Measurements from ENCODE around the gene APOB. TPM values are rescaled to one million over a fixed set of nuclear protein-coding genes. Genes with fewer than 3 reads are reported as not detected.

Gene APOB
- total RNA-seq, 1 experiment from 2014 or later, result not detected

GRCh38 chr2:21011453-21011852, 32.4 kb downstream of the APOB start:
- intact Hi-C loops (cut with micrococcal nuclease), result no loop called here
- ATAC-seq, result no peak
- H3K9me2 ChIP-seq (replicated peaks; ENCODE audit: low read length), result no peaks in the 10 kb centered on the region
- H2AFZ ChIP-seq (ENCODE audit: low read length), result no peak overlapping the region
- no peak overlapping the region for H3K4me2 ChIP-seq (ENCODE audit: low read length)
- H3K4me3 ChIP-seq (ENCODE audit: low read length), result no peak overlapping the region
- H3K27me3 ChIP-seq (ENCODE audit: low read length), result peaks cover 23% of the 10 kb centered on the region
- H3K9me3 ChIP-seq (ENCODE audit: low read length), result no peaks in the 10 kb centered on the region
- H3K36me3 ChIP-seq (ENCODE audit: low read depth, low read length), result no peaks in the 10 kb centered on the region
- H4K20me1 ChIP-seq (ENCODE audit: low read length), result no peaks in the 10 kb centered on the region
- H3K79me2 ChIP-seq (ENCODE audit: low read length), result no peaks in the 10 kb centered on the region
- POLR2A ChIA-PET (ENCODE audit: unreplicated experiment), result no interaction called here
- no peak for DNase-seq
- H3K27ac ChIP-seq (ENCODE audit: low read length), result no peak overlapping the region
- no peak overlapping the region for H3K9ac ChIP-seq (ENCODE audit: low read length)
- BruUV-seq (replicated peaks), result no TSS peak
- no peak for TF ChIP-seq CTCF (conservative IDR thresholded peaks at IDR 0.05; ENCODE audit: low read depth, low read length)
- no peak for TF ChIP-seq EZH2phosphoT487 (IDR thresholded peaks at IDR 0.05; ENCODE audit: borderline replicate concordance, low read length)
- TF ChIP-seq EZH2 (IDR thresholded peaks at IDR 0.05; ENCODE audit: low read length, unreplicated experiment), result no peak
- no peaks in the 10 kb centered on the region for H3F3A ChIP-seq (ENCODE audit: low read length, unreplicated experiment)
- no peaks in the 10 kb centered on the region for H3K4me1 ChIP-seq (ENCODE audit: insufficient read depth, low read length)
- CTCF ChIA-PET, result no interaction called here

- H3K4me1 ChIP-seq (ENCODE audit: insufficient read depth, low read length), result no peaks in the 10 kb centered on the region
- H3K36me3 ChIP-seq (ENCODE audit: low read depth, low read length), result no peaks in the 10 kb centered on the region
- H3K4me2 ChIP-seq (ENCODE audit: low read length), result no peak overlapping the region
- H2AFZ ChIP-seq (ENCODE audit: low read length), result no peak overlapping the region
- intact Hi-C loops (cut with micrococcal nuclease), result no loop called here
- BruUV-seq (replicated peaks), result no TSS peak
- H3K9me3 ChIP-seq (ENCODE audit: low read length), result no peaks in the 10 kb centered on the region
- no peaks in the 10 kb centered on the region for H3K79me2 ChIP-seq (ENCODE audit: low read length)
- DNase-seq, result no peak
- H3K4me3 ChIP-seq (ENCODE audit: low read length), result no peak overlapping the region
- H3F3A ChIP-seq (ENCODE audit: low read length, unreplicated experiment), result no peaks in the 10 kb centered on the region
- TF ChIP-seq EZH2phosphoT487 (IDR thresholded peaks at IDR 0.05; ENCODE audit: borderline replicate concordance, low read length) (no peak), EZH2 (IDR thresholded peaks at IDR 0.05; ENCODE audit: low read length, unreplicated experiment) (no peak), CTCF (conservative IDR thresholded peaks at IDR 0.05; ENCODE audit: low read depth, low read length) (no peak)
- ATAC-seq, result no peak
- CTCF ChIA-PET, result no interaction called here
- H3K9me2 ChIP-seq (replicated peaks; ENCODE audit: low read length), result no peaks in the 10 kb centered on the region
- H3K9ac ChIP-seq (ENCODE audit: low read length), result no peak overlapping the region
- POLR2A ChIA-PET (ENCODE audit: unreplicated experiment), result interaction anchor here (0.6 kb wide), 1 partner anchor 77 kb away, joined by 5 read pairs; no protein-coding TSS in a partner anchor
- no peaks in the 10 kb centered on the region for H4K20me1 ChIP-seq (ENCODE audit: low read length)
- peaks cover 28% of the 10 kb centered on the region for H3K27me3 ChIP-seq (ENCODE audit: low read length)
- no peak overlapping the region for H3K27ac ChIP-seq (ENCODE audit: low read length)
Measured at GRCh38 chr2:21010813-21011439, 32.9 kb downstream of the APOB start.

GRCh38 chr2:21009662-21010225, 34.1 kb downstream of the APOB start:
- no peak overlapping the region for H3K27ac ChIP-seq (ENCODE audit: low read length)
- H3K9me3 ChIP-seq (ENCODE audit: low read length), result no peaks in the 10 kb centered on the region
- no peaks in the 10 kb centered on the region for H3K36me3 ChIP-seq (ENCODE audit: low read depth, low read length)
- no peaks in the 10 kb centered on the region for H3K79me2 ChIP-seq (ENCODE audit: low read length)
- intact Hi-C loops (cut with micrococcal nuclease), result no loop called here
- ATAC-seq, result no peak
- peaks cover 35% of the 10 kb centered on the region for H3K27me3 ChIP-seq (ENCODE audit: low read length)
- H3F3A ChIP-seq (ENCODE audit: low read length, unreplicated experiment), result no peaks in the 10 kb centered on the region
- H3K4me2 ChIP-seq (ENCODE audit: low read length), result no peak overlapping the region
- CTCF ChIA-PET, result no interaction called here
- no peaks in the 10 kb centered on the region for H3K4me1 ChIP-seq (ENCODE audit: insufficient read depth, low read length)
- TF ChIP-seq CTCF (conservative IDR thresholded peaks at IDR 0.05; ENCODE audit: low read depth, low read length) (no peak), EZH2 (IDR thresholded peaks at IDR 0.05; ENCODE audit: low read length, unreplicated experiment) (no peak), EZH2phosphoT487 (IDR thresholded peaks at IDR 0.05; ENCODE audit: borderline replicate concordance, low read length) (no peak)
- no peak overlapping the region for H3K4me3 ChIP-seq (ENCODE audit: low read length)
- no TSS peak for BruUV-seq (replicated peaks)
- H3K9me2 ChIP-seq (replicated peaks; ENCODE audit: low read length), result no peaks in the 10 kb centered on the region
- H2AFZ ChIP-seq (ENCODE audit: low read length), result no peak overlapping the region
- DNase-seq, result no peak
- no peaks in the 10 kb centered on the region for H4K20me1 ChIP-seq (ENCODE audit: low read length)
- H3K9ac ChIP-seq (ENCODE audit: low read length), result no peak overlapping the region
- POLR2A ChIA-PET (ENCODE audit: unreplicated experiment), result no interaction called here

Measured in PC-3 (cell line).